HepG2 (cell line): ENCODE results near the gene PLEKHG4B. TPM values are rescaled to one million over a fixed set of nuclear protein-coding genes. Genes with fewer than 3 reads are reported as not detected.

Experiments used
- ATAC-seq: fragments of 200-7000 bp; cut with Tn5 transposase; 3 replicates; pipeline ENCODE4 v1.9.1; 2020; ENCODE audit warnings: mild to moderate bottlenecking, moderate library complexity
- BruUV-seq: library from RNA; stranded (reverse); fragments of 400-500 nt; replicated peaks from 2 replicates; lab custom pipeline; 2021; lab: Mats Ljungman, UMichigan
- CTCF ChIA-PET: fragments of 300-600 bp; formaldehyde crosslinking; extraction: SDS; loops from one replicate; lab custom pipeline; 2021; ENCODE audit warnings: low total read pairs, inconsistent platforms, low intra/inter-chr PET ratio; lab: Yijun Ruan, JAX
- POLR2A ChIA-PET: fragments of 350-600 bp; sonication (Branson Sonifier 250); formaldehyde crosslinking; loops from one replicate; lab custom pipeline; 2020; ENCODE audit warnings: antibody characterized with exemption, inconsistent platforms; lab: Yijun Ruan, JAX
- DNase-seq: peaks from one replicate; pipeline ENCODE4 v3.0.0-alpha.2; 2015; ENCODE audit warnings: low spot score
- FAIRE-seq: peaks from 3 replicates; lab custom pipeline; 2011; peaks lifted over from hg19 to GRCh38; lab: Jason Lieb, UNC
- H2AFZ ChIP-seq: one replicate; pipeline ENCODE4 v1.6.1; 2011; ENCODE audit warnings: low read length, inconsistent platforms
- H3K27ac ChIP-seq: fragments of 300-600 bp; 3 replicates; pipeline ENCODE4 v1.8.0; 2011; ENCODE audit warnings: mixed run types, mild to moderate bottlenecking, mixed read lengths, low read length, inconsistent platforms; ENCODE audit not compliant: insufficient read depth; ENCODE audit errors: extremely low read length
- H3K27me3 ChIP-seq, 2 experiments: fragments of 200-600 bp in 1 of 2; 2 replicates in 1 of 2; 3 replicates in 1 of 2; pipeline versions ENCODE4 v1.6.0 to v1.8.0; 2011; ENCODE audit warnings: low read length in 2 of 2, mild to moderate bottlenecking in 2 of 2, moderate library complexity in 2 of 2, inconsistent platforms in 1 of 2; ENCODE audit not compliant: insufficient read depth in 2 of 2, control insufficient read depth in 1 of 2
- H3K36me3 ChIP-seq, 2 experiments: fragments of 200-600 bp in 1 of 2; replicated peaks in 1 of 2; 2 replicates in 1 of 2; 3 replicates in 1 of 2; pipeline versions ENCODE4 v1.5.1 to v1.8.0; 2011; ENCODE audit warnings: low read length in 2 of 2, inconsistent platforms in 1 of 2; ENCODE audit not compliant: insufficient read depth in 2 of 2, control insufficient read depth in 1 of 2
- H3K4me1 ChIP-seq: 2 replicates; pipeline ENCODE4 v1.5.1; 2012; ENCODE audit warnings: low read length, inconsistent platforms; ENCODE audit not compliant: insufficient read depth
- H3K4me2 ChIP-seq: 2 replicates; pipeline ENCODE4 v1.6.0; 2011; ENCODE audit warnings: low read depth, low read length, inconsistent platforms
- H3K4me3 ChIP-seq, 3 experiments: fragments of 200-600 bp in 1 of 3; sonication (generic), shearing (Covaris generic) in 1 of 3; replicated peaks in 1 of 3; 2 replicates each; pipeline ENCODE4 v1.5.1; 2011 to 2016; ENCODE audit warnings: low read length in 3 of 3, inconsistent platforms in 2 of 3, low read depth in 2 of 3, mild to moderate bottlenecking in 2 of 3, control low read depth in 1 of 3, mixed read lengths in 1 of 3; ENCODE audit not compliant: insufficient read depth in 1 of 3
- H3K79me2 ChIP-seq: one replicate; pipeline ENCODE4 v1.6.1; 2011; ENCODE audit warnings: low read length, inconsistent platforms; ENCODE audit not compliant: insufficient read depth
- H3K9ac ChIP-seq: 2 replicates; pipeline ENCODE4 v1.6.0; 2011; ENCODE audit warnings: mild to moderate bottlenecking, low read depth, low read length, inconsistent platforms; ENCODE audit not compliant: insufficient read depth
- H3K9me3 ChIP-seq: 2 replicates; pipeline ENCODE4 v1.5.1; 2012; ENCODE audit warnings: mild to moderate bottlenecking, low read length
- H4K20me1 ChIP-seq: 2 replicates; pipeline ENCODE4 v1.6.0; 2011; ENCODE audit warnings: inconsistent platforms, mild to moderate bottlenecking, low read length, moderate library complexity; ENCODE audit not compliant: insufficient read depth
- GABPA ChIP-seq, 2 experiments: IDR thresholded peaks; 2 replicates each; pipeline ENCODE4 v1.6.1; 2011 to 2016; ENCODE audit warnings: low read depth in 2 of 2, low read length in 1 of 2, missing biosample characterization in 1 of 2, missing genetic modification characterization in 1 of 2
- LBX2 ChIP-seq: sonication (generic); formaldehyde crosslinking; IDR thresholded peaks from 2 replicates; pipeline ENCODE4 v1.5.0; 2020; ENCODE audit warnings: missing genetic modification reagents, mild to moderate bottlenecking, borderline replicate concordance
- NFIB ChIP-seq: sonication (generic); formaldehyde crosslinking; IDR thresholded peaks from 2 replicates; pipeline ENCODE4 v1.9.0; 2021; ENCODE audit warnings: missing genetic modification reagents, mild to moderate bottlenecking, borderline replicate concordance
- REL ChIP-seq: sonication (generic); formaldehyde crosslinking; conservative IDR thresholded peaks from 2 replicates; pipeline ENCODE4 v1.8.0; 2022; ENCODE audit warnings: mild to moderate bottlenecking, missing genetic modification reagents, moderate library complexity
- REST ChIP-seq, 2 experiments: IDR thresholded peaks; 2 replicates each; pipeline ENCODE4 v1.6.1; 2011 to 2012; ENCODE audit warnings: low read length in 2 of 2, borderline replicate concordance in 1 of 2, low read depth in 1 of 2, mild to moderate bottlenecking in 1 of 2, moderate library complexity in 1 of 2
- UBTF ChIP-seq: sonication (generic); formaldehyde crosslinking; IDR thresholded peaks from 2 replicates; pipeline ENCODE4 v1.4.0; 2020; ENCODE audit warnings: mild to moderate bottlenecking, missing genetic modification reagents
- YY1 ChIP-seq: IDR thresholded peaks from 2 replicates; pipeline ENCODE4 v1.6.1; 2011; ENCODE audit warnings: low read length, low read depth, moderate library complexity, mild to moderate bottlenecking; ENCODE audit not compliant: insufficient read depth, insufficient replicate concordance
- ZFY ChIP-seq: sonication (generic); formaldehyde crosslinking; IDR thresholded peaks from 2 replicates; pipeline ENCODE4 v1.4.0; 2020; ENCODE audit warnings: missing genetic modification reagents
- ZNF20 ChIP-seq: sonication (generic); formaldehyde crosslinking; IDR thresholded peaks from 2 replicates; pipeline ENCODE4 v1.4.0; 2020; ENCODE audit warnings: mild to moderate bottlenecking, moderate library complexity, missing genetic modification reagents
- ZNF552 ChIP-seq: sonication (generic); formaldehyde crosslinking; IDR thresholded peaks from 2 replicates; pipeline ENCODE4 v1.9.0; 2022; ENCODE audit warnings: missing genetic modification reagents, mild to moderate bottlenecking, borderline replicate concordance
- WGBS: methylation state at CpG from one replicate; pipeline ENCODE4 v1.1.6; 2017; ENCODE audit warnings: low lambda C conversion rate; 5-methylcytosine and 5-hydroxymethylcytosine counted together
- in situ Hi-C: cut with HindIII; loops from 2 replicates; pipeline ENCODE4 v1.10.0; 2017; ENCODE audit warnings: low pct_unique_long_range_greater_than_20kb; ENCODE audit not compliant: extremely low pct_ligation_motif_present
- intact Hi-C: fragments of 100-400 bp; cut with micrococcal nuclease; formaldehyde crosslinking; loops from one replicate; pipeline ENCODE4 v1.10.0; 2022; ENCODE audit not compliant: unreplicated experiment
- polyA plus RNA-seq, 8 experiments: library from polyadenylated mRNA; depleted of rRNA in 3 of 8; stranded (reverse) in 7 of 8; unstranded in 1 of 8; fragments of >200 nt; fragmentation: Illumina TruSeq in 4 of 8; extraction: Trizol in 4 of 8; gene quantifications; 2 replicates each; pipeline versions ENCODE4 v1.2.1 to v1.2.3, GENCODE V29; 2011 to 2016; ENCODE audit warnings: low read depth in 4 of 8, missing spikeins in 1 of 8, mixed read lengths in 1 of 8; ENCODE audit not compliant: insufficient read depth in 1 of 8
- total RNA-seq, 5 experiments: library from RNA; depleted of rRNA; stranded (reverse); fragments of >200 nt; fragmentation: Illumina TruSeq; extraction: Trizol; gene quantifications; 2 replicates each; pipeline ENCODE4 v1.2.3, GENCODE V29; 2016; ENCODE audit warnings: low read depth in 1 of 5
- TF ChIP-seq, protein P1 (sequence below): sonication (generic); formaldehyde crosslinking; conservative IDR thresholded peaks from 2 replicates; pipeline ENCODE4 v1.4.0; 2020; ENCODE audit warnings: mild to moderate bottlenecking, missing genetic modification reagents, moderate library complexity
- TF ChIP-seq, protein P2 (sequence below): sonication (generic); formaldehyde crosslinking; IDR thresholded peaks from 2 replicates; pipeline ENCODE4 v1.5.0; 2020; ENCODE audit warnings: missing genetic modification reagents

PLEKHG4B gene
- total and polyA plus RNA-seq, 2 of the 13 experiments (the other 11 are each of a cell fraction or from before 2014, with no cell fraction given), result 0.09 TPM; not detected in 1

DNA sequence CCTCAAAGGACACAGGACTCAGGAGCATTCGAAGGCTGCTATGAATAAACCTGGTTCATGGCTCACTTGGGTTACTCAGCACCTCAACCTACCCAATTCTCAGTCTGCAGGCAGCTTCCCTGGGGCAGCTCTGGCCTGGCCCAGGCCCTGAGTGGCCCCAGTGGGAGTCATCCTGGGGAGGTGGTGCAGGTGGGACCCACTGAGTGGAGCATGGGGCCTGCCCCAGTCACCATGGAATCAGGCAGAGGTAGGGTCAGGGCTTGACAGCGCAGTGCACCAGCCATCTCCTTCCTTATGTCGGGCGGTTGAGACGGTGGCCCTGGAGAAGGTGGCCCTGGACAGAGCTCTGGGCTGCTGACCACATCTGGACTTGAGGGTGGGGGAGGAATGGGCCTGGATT is 19.2 kb downstream of the PLEKHG4B start:
- FAIRE-seq (no peak), ATAC-seq (peak; percentile 32; the same call in 1 of the 3 replicates), DNase-seq (no peak)
- no TSS peak for BruUV-seq
- H3K79me2 ChIP-seq, result no peaks in the 10 kb centered on the region
- ChIA-PET CTCF (no interaction called here), POLR2A (no interaction called here)
- H3K4me1 ChIP-seq, result no peaks in the 10 kb centered on the region
- H3K4me3 ChIP-seq, result no peak overlapping the region
- no peak overlapping the region for H3K27ac ChIP-seq
- H3K27me3 ChIP-seq, result peaks cover 1 to 38% of the 10 kb centered on the region in 2 experiments; a peak in 4 of 5 replicates
- intact Hi-C loops (no loop called here), in situ Hi-C loops (no loop called here)
- no peak overlapping the region for H2AFZ ChIP-seq
- no peaks in the 10 kb centered on the region; the same call in 1 of the 2 replicates for H4K20me1 ChIP-seq
- no peaks in the 10 kb centered on the region for H3K9me3 ChIP-seq
- H3K4me2 ChIP-seq, result no peak overlapping the region
- no peaks in the 10 kb centered on the region for H3K36me3 ChIP-seq
- 13% methylated on average over 1 of the region's 5 CpGs for WGBS
- no peak overlapping the region for H3K9ac ChIP-seq
- TF ChIP-seq LBX2 (CRISPR knock-in tag), result no peak
- TF ChIP-seq ZNF20 (CRISPR knock-in tag), result no peak
- no peak for TF ChIP-seq REST (IDR thresholded peaks at IDR 0.05; ENCODE audit: borderline replicate concordance in 1 of 2, low read depth in 1 of 2, low read length in 2 of 2)
- TF ChIP-seq, protein P1, sequence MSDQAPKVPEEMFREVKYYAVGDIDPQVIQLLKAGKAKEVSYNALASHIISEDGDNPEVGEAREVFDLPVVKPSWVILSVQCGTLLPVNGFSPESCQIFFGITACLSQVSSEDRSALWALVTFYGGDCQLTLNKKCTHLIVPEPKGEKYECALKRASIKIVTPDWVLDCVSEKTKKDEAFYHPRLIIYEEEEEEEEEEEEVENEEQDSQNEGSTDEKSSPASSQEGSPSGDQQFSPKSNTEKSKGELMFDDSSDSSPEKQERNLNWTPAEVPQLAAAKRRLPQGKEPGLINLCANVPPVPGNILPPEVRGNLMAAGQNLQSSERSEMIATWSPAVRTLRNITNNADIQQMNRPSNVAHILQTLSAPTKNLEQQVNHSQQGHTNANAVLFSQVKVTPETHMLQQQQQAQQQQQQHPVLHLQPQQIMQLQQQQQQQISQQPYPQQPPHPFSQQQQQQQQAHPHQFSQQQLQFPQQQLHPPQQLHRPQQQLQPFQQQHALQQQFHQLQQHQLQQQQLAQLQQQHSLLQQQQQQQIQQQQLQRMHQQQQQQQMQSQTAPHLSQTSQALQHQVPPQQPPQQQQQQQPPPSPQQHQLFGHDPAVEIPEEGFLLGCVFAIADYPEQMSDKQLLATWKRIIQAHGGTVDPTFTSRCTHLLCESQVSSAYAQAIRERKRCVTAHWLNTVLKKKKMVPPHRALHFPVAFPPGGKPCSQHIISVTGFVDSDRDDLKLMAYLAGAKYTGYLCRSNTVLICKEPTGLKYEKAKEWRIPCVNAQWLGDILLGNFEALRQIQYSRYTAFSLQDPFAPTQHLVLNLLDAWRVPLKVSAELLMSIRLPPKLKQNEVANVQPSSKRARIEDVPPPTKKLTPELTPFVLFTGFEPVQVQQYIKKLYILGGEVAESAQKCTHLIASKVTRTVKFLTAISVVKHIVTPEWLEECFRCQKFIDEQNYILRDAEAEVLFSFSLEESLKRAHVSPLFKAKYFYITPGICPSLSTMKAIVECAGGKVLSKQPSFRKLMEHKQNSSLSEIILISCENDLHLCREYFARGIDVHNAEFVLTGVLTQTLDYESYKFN (CRISPR knock-in tag), result no peak
- TF ChIP-seq ZFY (CRISPR knock-in tag), result no peak
- TF ChIP-seq YY1, result no peak
- no peak for TF ChIP-seq REL (CRISPR knock-in tag)
- TF ChIP-seq NFIB (CRISPR knock-in tag), result no peak
- no peak for TF ChIP-seq ZNF552 (CRISPR knock-in tag)
- no peak for TF ChIP-seq UBTF (CRISPR knock-in tag)
- TF ChIP-seq, protein P2, sequence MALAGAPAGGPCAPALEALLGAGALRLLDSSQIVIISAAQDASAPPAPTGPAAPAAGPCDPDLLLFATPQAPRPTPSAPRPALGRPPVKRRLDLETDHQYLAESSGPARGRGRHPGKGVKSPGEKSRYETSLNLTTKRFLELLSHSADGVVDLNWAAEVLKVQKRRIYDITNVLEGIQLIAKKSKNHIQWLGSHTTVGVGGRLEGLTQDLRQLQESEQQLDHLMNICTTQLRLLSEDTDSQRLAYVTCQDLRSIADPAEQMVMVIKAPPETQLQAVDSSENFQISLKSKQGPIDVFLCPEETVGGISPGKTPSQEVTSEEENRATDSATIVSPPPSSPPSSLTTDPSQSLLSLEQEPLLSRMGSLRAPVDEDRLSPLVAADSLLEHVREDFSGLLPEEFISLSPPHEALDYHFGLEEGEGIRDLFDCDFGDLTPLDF (CRISPR knock-in tag), result no peak
- TF ChIP-seq GABPA (IDR thresholded peaks at IDR 0.05; ENCODE audit: low read depth, low read length), result no peak
- no peak for TF ChIP-seq GABPA (CRISPR knock-in tag; IDR thresholded peaks at IDR 0.05; ENCODE audit: low read depth)
